Neural progenitor cell (in vitro differentiated cells): ENCODE results near the gene OBP2B. TPM values are rescaled to one million over a fixed set of nuclear protein-coding genes. Genes with fewer than 3 reads are reported as not detected.
A peak's percentile ranks its signal among the peaks of the same experiment; 100 is the strongest.

ENCODE experiments used
- DNase-seq: peaks from one replicate; pipeline ENCODE4 v3.0.0-alpha.2; 2016; ENCODE audit warnings: low spot score
- H2AFZ ChIP-seq: fragments of 200-600 bp; sonication (generic); replicated peaks from 2 replicates; pipeline ENCODE4 v1.6.1; 2016; ENCODE audit warnings: antibody characterized with exemption
- H3F3A ChIP-seq: fragments of 200-600 bp; sonication (generic); 2 replicates; pipeline ENCODE4 v1.6.1; 2016; ENCODE audit warnings: antibody characterized with exemption, low read depth
- H3K27ac ChIP-seq: fragments of 200-600 bp; sonication (generic); 2 replicates; pipeline ENCODE4 v1.5.1; 2016; ENCODE audit warnings: mild to moderate bottlenecking
- H3K27me3 ChIP-seq: fragments of 200-600 bp; sonication (generic); 2 replicates; pipeline ENCODE4 v1.6.1; 2016; ENCODE audit warnings: mild to moderate bottlenecking, moderate library complexity
- H3K36me3 ChIP-seq: fragments of 200-600 bp; sonication (generic); 2 replicates; pipeline ENCODE4 v1.5.1; 2016
- H3K4me1 ChIP-seq: fragments of 200-600 bp; sonication (generic); 2 replicates; pipeline ENCODE4 v1.6.1; 2016; ENCODE audit warnings: mixed run types
- H3K4me2 ChIP-seq: fragments of 200-600 bp; sonication (generic); 2 replicates; pipeline ENCODE4 v1.6.1; 2016
- H3K4me3 ChIP-seq: fragments of 200-600 bp; sonication (generic); 2 replicates; pipeline ENCODE4 v1.5.1; 2016
- H3K79me2 ChIP-seq: fragments of 200-600 bp; sonication (generic); 2 replicates; pipeline ENCODE4 v1.6.1; 2016; ENCODE audit warnings: low read depth
- H3K9ac ChIP-seq: fragments of 200-600 bp; sonication (generic); 2 replicates; pipeline ENCODE4 v1.6.1; 2016
- H3K9me3 ChIP-seq: fragments of 200-600 bp; sonication (generic); 2 replicates; pipeline ENCODE4 v1.5.1; 2016; ENCODE audit warnings: low read depth
- H4K20me1 ChIP-seq: fragments of 200-600 bp; sonication (generic); 2 replicates; pipeline ENCODE4 v1.6.1; 2016; ENCODE audit warnings: low read depth
- H3K27ac Mint-ChIP-seq: 3 replicates; pipeline ENCODE4 v1.8.0; 2021; ENCODE audit warnings: mixed read lengths
- H3K27me3 Mint-ChIP-seq: 2 replicates; pipeline ENCODE4 v1.8.0; 2022; ENCODE audit warnings: low read depth, mild to moderate bottlenecking, inconsistent platforms, moderate library complexity, mixed read lengths; ENCODE audit not compliant: insufficient read depth
- H3K36me3 Mint-ChIP-seq: 3 replicates; pipeline ENCODE4 v1.8.0; 2021; ENCODE audit warnings: mixed read lengths
- H3K4me1 Mint-ChIP-seq: 3 replicates; pipeline ENCODE4 v1.8.0; 2021; ENCODE audit warnings: mixed read lengths
- H3K4me3 Mint-ChIP-seq: 3 replicates; pipeline ENCODE4 v1.8.0; 2021; ENCODE audit warnings: mild to moderate bottlenecking, moderate library complexity, mixed read lengths
- H3K9me3 Mint-ChIP-seq: 3 replicates; pipeline ENCODE4 v1.8.0; 2020; ENCODE audit warnings: mixed read lengths
- CTCF ChIP-seq: fragments of 200-600 bp; sonication (generic); IDR thresholded peaks from 2 replicates; pipeline ENCODE4 v1.5.1; 2017; ENCODE audit warnings: antibody characterized with exemption, mild to moderate bottlenecking
- EZH2 ChIP-seq: fragments of 200-600 bp; sonication (generic); IDR thresholded peaks from 2 replicates; pipeline ENCODE4 v1.6.1; 2017; ENCODE audit warnings: antibody characterized with exemption, mild to moderate bottlenecking, moderate library complexity
- EZH2phosphoT487 ChIP-seq: fragments of 200-600 bp; sonication (generic); IDR thresholded peaks from 2 replicates; pipeline ENCODE4 v1.6.1; 2017; ENCODE audit warnings: antibody characterized with exemption
- total RNA-seq: library from RNA; depleted of rRNA; stranded (reverse); fragments of >200 nt; gene quantifications from 2 replicates; pipeline ENCODE4 v1.2.3, GENCODE V29; 2015; ENCODE audit warnings: low replicate concordance

OBP2B gene
- total RNA-seq, 1 donor from 2014 or later = not detected

- Histone ChIP-seq H3K27me3 (peaks cover 50% of the 10 kb centered on the region), H3K79me2 (no peaks in the 10 kb centered on the region), H3K4me1 (peaks cover 4% of the 10 kb centered on the region), H4K20me1 (no peaks in the 10 kb centered on the region), H3K4me2 (no peak overlapping the region), H3F3A (peaks cover 21% of the 10 kb centered on the region), H2AFZ (no peak overlapping the region), H3K27ac (no peak overlapping the region), H3K36me3 (no peaks in the 10 kb centered on the region), H3K4me3 (no peak overlapping the region), H3K9ac (no peak overlapping the region), H3K9me3 (no peaks in the 10 kb centered on the region)
- TF ChIP-seq CTCF = no peak
- TF ChIP-seq EZH2phosphoT487 = no peak
- TF ChIP-seq EZH2 = no peak
- DNase-seq = no peak
- Mint-ChIP-seq H3K4me1 (peaks cover 13% of the 10 kb centered on the region), H3K9me3 (peaks cover 2% of the 10 kb centered on the region), H3K36me3 (no peaks in the 10 kb centered on the region), H3K4me3 (no peak overlapping the region), H3K27me3 (peaks cover 16% of the 10 kb centered on the region), H3K27ac (no peak overlapping the region)
These were observed 33.2 kb upstream of the OBP2B start for GRCh38 chr9:133242241-133242640.

- H3K9me3 Mint-ChIP-seq = peaks cover 2% of the 10 kb centered on the region
- Histone ChIP-seq H3K4me3 (no peak overlapping the region), H3K4me2 (peak overlapping the region; percentile 61), H3K79me2 (no peaks in the 10 kb centered on the region), H3K36me3 (no peaks in the 10 kb centered on the region), H2AFZ (no peak overlapping the region), H3F3A (peaks cover 23% of the 10 kb centered on the region), H4K20me1 (no peaks in the 10 kb centered on the region), H3K9me3 (no peaks in the 10 kb centered on the region), H3K27me3 (peaks cover 47% of the 10 kb centered on the region), H3K4me1 (no peaks in the 10 kb centered on the region), H3K9ac (no peak overlapping the region), H3K27ac (no peak overlapping the region)
- no peak for DNase-seq
- H3K36me3 Mint-ChIP-seq = no peaks in the 10 kb centered on the region
- no peak overlapping the region for H3K27ac Mint-ChIP-seq
- TF ChIP-seq EZH2phosphoT487 (no peak), EZH2 (no peak)
- peak overlapping the region; percentile 57 for H3K4me3 Mint-ChIP-seq
- peaks cover 15% of the 10 kb centered on the region for H3K4me1 Mint-ChIP-seq
- H3K27me3 Mint-ChIP-seq = peaks cover 19% of the 10 kb centered on the region
These were observed 30.6 kb upstream of the OBP2B start for GRCh38 chr9:133239533-133240090.

GRCh38 chr9:133238851-133239532, 29.9 kb upstream of the OBP2B start:
- H3K9ac ChIP-seq = no peak overlapping the region
- H3K4me3 ChIP-seq = peak overlapping the region; percentile 14
- no peak overlapping the region for H3K27ac ChIP-seq
- H3K27me3 Mint-ChIP-seq = peaks cover 20% of the 10 kb centered on the region
- peaks cover 41% of the 10 kb centered on the region for H3K27me3 ChIP-seq
- H3K9me3 Mint-ChIP-seq = peaks cover 2% of the 10 kb centered on the region
- H3K4me3 Mint-ChIP-seq = peak overlapping the region; percentile 78
- no peaks in the 10 kb centered on the region for H3K79me2 ChIP-seq
- peaks cover 23% of the 10 kb centered on the region for H3F3A ChIP-seq
- H2AFZ ChIP-seq = no peak overlapping the region
- H3K9me3 ChIP-seq = no peaks in the 10 kb centered on the region
- peak; percentile 85 for DNase-seq
- H3K27ac Mint-ChIP-seq = no peak overlapping the region
- H3K36me3 ChIP-seq = no peaks in the 10 kb centered on the region
- TF ChIP-seq CTCF = peak; percentile 77
- no peak for TF ChIP-seq EZH2
- peak; percentile 28 for TF ChIP-seq EZH2phosphoT487
- no peaks in the 10 kb centered on the region for H3K4me1 ChIP-seq
- peaks cover 15% of the 10 kb centered on the region for H3K4me1 Mint-ChIP-seq
- H3K36me3 Mint-ChIP-seq = no peaks in the 10 kb centered on the region
- H4K20me1 ChIP-seq = no peaks in the 10 kb centered on the region
- peak overlapping the region; percentile 61 for H3K4me2 ChIP-seq
